ENCODE data around the gene ACACA. TPM values are rescaled to one million over a fixed set of nuclear protein-coding genes. Genes with fewer than 3 reads are reported as not detected.

ACACA gene
- total RNA-seq, 1 donor from 2014 or later, result 145 TPM

DNA sequence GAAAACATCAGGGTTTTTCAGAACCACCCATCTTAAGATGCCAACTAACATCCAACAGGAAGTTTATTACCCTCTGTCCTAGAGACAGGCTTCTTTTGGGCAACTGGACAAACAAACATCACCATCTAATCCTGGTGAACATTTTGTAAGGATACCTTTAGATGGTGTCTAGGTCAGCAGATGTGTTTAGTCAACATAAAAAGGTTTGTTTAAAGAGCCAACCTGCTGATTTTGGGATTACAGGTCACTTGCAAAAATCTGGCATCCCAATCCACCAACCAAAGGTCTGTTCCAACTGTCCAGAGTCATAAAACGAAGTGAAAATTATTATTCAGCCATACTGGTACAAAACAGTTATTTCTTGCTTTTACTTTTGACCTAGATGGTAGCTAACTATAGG lies 176.0 kb downstream of the ACACA start:
- TF ChIP-seq, protein P1, sequence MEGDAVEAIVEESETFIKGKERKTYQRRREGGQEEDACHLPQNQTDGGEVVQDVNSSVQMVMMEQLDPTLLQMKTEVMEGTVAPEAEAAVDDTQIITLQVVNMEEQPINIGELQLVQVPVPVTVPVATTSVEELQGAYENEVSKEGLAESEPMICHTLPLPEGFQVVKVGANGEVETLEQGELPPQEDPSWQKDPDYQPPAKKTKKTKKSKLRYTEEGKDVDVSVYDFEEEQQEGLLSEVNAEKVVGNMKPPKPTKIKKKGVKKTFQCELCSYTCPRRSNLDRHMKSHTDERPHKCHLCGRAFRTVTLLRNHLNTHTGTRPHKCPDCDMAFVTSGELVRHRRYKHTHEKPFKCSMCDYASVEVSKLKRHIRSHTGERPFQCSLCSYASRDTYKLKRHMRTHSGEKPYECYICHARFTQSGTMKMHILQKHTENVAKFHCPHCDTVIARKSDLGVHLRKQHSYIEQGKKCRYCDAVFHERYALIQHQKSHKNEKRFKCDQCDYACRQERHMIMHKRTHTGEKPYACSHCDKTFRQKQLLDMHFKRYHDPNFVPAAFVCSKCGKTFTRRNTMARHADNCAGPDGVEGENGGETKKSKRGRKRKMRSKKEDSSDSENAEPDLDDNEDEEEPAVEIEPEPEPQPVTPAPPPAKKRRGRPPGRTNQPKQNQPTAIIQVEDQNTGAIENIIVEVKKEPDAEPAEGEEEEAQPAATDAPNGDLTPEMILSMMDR (IDR thresholded peaks at IDR 0.05; ENCODE audit: partially characterized antibody, unreplicated experiment), result no peak
- Mint-ChIP-seq H3K36me3 (ENCODE audit: unreplicated experiment) (no peaks in the 10 kb centered on the region), H3K4me3 (ENCODE audit: unreplicated experiment) (no peak overlapping the region), H3K4me1 (ENCODE audit: low read depth, unreplicated experiment) (peaks cover 15% of the 10 kb centered on the region), H3K27ac (ENCODE audit: unreplicated experiment) (no peak overlapping the region), H3K9me3 (ENCODE audit: unreplicated experiment) (peaks cover 4% of the 10 kb centered on the region), H3K27me3 (ENCODE audit: unreplicated experiment) (no peaks in the 10 kb centered on the region)
- no peak for DNase-seq

DNA sequence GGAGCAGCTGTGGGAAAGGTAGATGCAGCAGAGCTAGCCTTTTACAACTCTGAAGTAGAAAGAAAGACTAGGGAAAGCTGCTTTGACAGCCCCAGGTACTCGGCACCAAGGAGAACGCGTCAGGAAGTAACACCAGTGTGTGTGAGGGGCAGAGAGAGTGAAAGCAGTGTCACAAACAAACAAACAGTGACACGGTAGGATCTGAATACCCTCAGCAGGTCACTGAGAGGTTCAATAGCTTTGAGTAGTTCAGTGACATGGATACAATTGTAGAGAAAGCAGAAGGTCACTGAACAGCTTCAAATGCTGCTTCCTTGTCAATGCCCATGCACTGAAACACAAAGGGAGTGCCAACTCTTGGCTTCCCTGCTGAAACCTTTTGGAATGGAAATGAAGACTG lies 181.2 kb downstream of the ACACA start:
- Mint-ChIP-seq H3K36me3 (ENCODE audit: unreplicated experiment) (no peaks in the 10 kb centered on the region), H3K9me3 (ENCODE audit: unreplicated experiment) (no peaks in the 10 kb centered on the region), H3K27ac (ENCODE audit: unreplicated experiment) (no peak overlapping the region), H3K4me1 (ENCODE audit: low read depth, unreplicated experiment) (no peaks in the 10 kb centered on the region), H3K27me3 (ENCODE audit: unreplicated experiment) (no peaks in the 10 kb centered on the region), H3K4me3 (ENCODE audit: unreplicated experiment) (no peak overlapping the region)
- TF ChIP-seq, protein P1 (IDR thresholded peaks at IDR 0.05; ENCODE audit: partially characterized antibody, unreplicated experiment), result no peak
- DNase-seq, result no peak

DNA sequence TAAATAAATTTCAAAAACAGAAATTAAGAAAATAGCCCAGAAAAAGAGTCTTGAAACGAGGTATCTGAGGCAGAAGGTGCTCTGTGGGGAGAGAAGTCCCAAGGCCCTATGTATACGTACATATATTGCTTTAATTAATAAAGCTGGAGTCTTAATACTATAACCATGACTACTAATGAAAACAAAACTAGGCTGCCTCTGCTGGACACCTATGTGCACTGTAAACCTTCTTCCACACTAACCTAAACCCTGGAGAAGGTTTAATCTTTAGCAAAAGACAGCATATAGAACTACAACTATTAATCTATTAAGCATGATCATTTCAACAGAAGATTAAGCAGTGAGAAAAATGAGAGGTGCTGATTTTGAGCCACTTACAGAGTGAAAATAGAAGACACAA lies 184.8 kb downstream of the ACACA start:
- Mint-ChIP-seq H3K27me3 (ENCODE audit: unreplicated experiment) (no peaks in the 10 kb centered on the region), H3K27ac (ENCODE audit: unreplicated experiment) (no peak overlapping the region), H3K4me1 (ENCODE audit: low read depth, unreplicated experiment) (no peaks in the 10 kb centered on the region), H3K4me3 (ENCODE audit: unreplicated experiment) (no peak overlapping the region), H3K9me3 (ENCODE audit: unreplicated experiment) (no peaks in the 10 kb centered on the region), H3K36me3 (ENCODE audit: unreplicated experiment) (no peaks in the 10 kb centered on the region)
- DNase-seq, result no peak
- TF ChIP-seq, protein P1 (IDR thresholded peaks at IDR 0.05; ENCODE audit: partially characterized antibody, unreplicated experiment), result no peak

DNA sequence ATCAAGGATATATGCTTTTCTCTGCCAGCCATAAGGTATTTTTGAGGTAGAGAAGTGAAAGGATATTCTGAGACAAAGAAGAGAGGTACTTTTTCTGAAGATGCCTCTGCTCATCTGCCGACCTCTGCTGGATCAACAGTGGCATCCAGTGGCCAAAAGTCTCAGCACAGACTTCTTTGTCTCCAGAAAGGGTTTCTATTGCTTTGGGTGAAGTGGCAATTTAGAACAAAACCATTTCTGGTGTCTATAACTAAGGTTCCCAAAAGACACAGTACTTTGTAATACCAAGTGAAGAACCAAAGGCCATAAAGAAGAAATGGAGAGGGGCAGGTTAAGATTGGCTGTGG lies 186.1 kb downstream of the ACACA start:
- H3K9me3 Mint-ChIP-seq (ENCODE audit: unreplicated experiment), result no peaks in the 10 kb centered on the region
- DNase-seq, result peak; percentile 55
- H3K4me1 Mint-ChIP-seq (ENCODE audit: low read depth, unreplicated experiment), result no peaks in the 10 kb centered on the region
- no peaks in the 10 kb centered on the region for H3K27me3 Mint-ChIP-seq (ENCODE audit: unreplicated experiment)
- no peak overlapping the region for H3K4me3 Mint-ChIP-seq (ENCODE audit: unreplicated experiment)
- no peak overlapping the region for H3K27ac Mint-ChIP-seq (ENCODE audit: unreplicated experiment)
- H3K36me3 Mint-ChIP-seq (ENCODE audit: unreplicated experiment), result no peaks in the 10 kb centered on the region
- TF ChIP-seq, protein P1 (IDR thresholded peaks at IDR 0.05; ENCODE audit: partially characterized antibody, unreplicated experiment), result no peak

DNA sequence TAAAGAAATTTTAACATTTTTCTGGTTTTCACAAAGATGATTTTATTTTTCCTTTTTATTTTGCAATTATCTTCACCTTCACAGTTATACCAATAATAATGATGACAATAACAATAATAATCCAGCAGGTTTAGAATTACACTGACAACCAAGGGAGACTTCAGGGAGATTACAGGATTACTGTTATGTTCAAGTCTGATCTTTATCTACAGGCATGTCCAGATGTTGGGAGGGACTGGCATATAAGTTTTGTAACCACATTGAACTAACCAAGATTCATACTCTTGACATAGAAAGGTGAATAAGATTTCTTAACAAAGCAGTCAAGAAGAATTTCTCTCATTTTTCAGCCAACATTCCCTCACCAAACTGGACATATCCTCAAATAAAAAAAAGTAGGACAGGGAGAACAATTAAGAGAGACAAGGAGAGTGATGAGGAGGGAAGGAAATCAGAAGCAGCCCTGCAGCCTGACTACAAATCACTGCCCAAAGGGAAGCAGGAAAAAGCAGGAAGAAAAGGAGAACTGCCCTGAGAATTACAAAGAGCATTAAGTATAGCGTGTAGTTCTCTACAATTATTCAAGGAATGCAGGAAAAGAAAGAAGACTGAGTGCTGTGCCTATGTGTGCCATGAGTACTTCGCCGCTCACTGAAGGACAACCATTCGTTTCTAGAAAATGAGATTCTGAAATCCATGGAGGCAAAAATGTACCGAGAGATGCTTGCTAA lies 186.6 kb downstream of the ACACA start:
- DNase-seq, result no peak

More for the DNA sequence above, 186.6 kb downstream of the ACACA start:
- Mint-ChIP-seq H3K36me3 (ENCODE audit: unreplicated experiment) (no peaks in the 10 kb centered on the region), H3K27me3 (ENCODE audit: unreplicated experiment) (no peaks in the 10 kb centered on the region), H3K9me3 (ENCODE audit: unreplicated experiment) (no peaks in the 10 kb centered on the region), H3K4me3 (ENCODE audit: unreplicated experiment) (no peak overlapping the region), H3K4me1 (ENCODE audit: low read depth, unreplicated experiment) (no peaks in the 10 kb centered on the region), H3K27ac (ENCODE audit: unreplicated experiment) (no peak overlapping the region)
- TF ChIP-seq, protein P1 (IDR thresholded peaks at IDR 0.05; ENCODE audit: partially characterized antibody, unreplicated experiment), result no peak
